ENCODE measurements around the gene SPEG.

SPEG gene

DNA sequence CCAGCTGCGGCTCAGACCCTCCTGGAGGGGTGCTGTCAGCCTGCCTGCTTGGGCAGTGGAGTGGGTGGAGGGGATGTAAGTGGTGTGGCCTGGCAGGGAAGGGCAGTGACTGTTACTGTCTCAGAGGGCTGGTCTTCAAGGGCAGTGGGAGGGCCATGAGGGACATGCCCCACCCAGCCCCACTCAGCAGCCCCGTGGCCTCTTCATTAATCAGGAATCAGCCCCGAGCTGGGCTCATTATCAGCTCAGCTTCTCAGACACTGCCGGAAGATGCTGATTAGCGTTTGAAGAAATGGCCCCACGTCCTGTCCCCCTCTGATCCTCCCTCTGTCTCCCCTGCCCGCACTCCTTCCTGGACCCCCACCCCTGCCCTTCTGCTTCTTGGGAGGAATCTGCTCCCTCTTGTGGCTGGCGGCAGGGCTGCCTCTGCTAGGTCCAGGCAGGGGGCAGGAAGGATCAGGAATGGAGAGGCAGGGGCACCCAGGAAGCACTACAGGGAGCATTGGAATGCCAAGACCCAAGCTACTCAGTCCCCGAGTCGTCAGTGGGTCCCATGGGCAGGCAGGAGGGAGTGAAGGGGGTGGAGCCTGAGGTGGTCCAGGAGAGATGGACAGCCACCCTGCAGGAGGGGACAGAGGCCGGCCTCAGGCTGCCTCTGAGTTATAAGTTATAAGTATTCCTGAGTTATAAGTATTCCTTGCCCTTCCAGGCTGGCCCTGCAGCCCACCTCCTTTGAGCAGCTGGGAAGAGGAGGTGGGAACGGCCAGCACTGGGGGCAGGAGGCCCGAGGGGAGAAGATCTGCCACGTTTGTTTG lies 86.6 kb downstream of the SPEG start:
- Histone ChIP-seq H3K4me3 (ENCODE audit: low read depth, low read length) (peak overlapping the region; percentile 31), H3K9me3 (no peaks in the 10 kb centered on the region), H3K4me1 (peaks cover 63% of the 10 kb centered on the region), H3K36me3 (no peaks in the 10 kb centered on the region), H3K27me3 (no peaks in the 10 kb centered on the region)
- TF ChIP-seq, protein P1, sequence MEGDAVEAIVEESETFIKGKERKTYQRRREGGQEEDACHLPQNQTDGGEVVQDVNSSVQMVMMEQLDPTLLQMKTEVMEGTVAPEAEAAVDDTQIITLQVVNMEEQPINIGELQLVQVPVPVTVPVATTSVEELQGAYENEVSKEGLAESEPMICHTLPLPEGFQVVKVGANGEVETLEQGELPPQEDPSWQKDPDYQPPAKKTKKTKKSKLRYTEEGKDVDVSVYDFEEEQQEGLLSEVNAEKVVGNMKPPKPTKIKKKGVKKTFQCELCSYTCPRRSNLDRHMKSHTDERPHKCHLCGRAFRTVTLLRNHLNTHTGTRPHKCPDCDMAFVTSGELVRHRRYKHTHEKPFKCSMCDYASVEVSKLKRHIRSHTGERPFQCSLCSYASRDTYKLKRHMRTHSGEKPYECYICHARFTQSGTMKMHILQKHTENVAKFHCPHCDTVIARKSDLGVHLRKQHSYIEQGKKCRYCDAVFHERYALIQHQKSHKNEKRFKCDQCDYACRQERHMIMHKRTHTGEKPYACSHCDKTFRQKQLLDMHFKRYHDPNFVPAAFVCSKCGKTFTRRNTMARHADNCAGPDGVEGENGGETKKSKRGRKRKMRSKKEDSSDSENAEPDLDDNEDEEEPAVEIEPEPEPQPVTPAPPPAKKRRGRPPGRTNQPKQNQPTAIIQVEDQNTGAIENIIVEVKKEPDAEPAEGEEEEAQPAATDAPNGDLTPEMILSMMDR (IDR thresholded peaks at IDR 0.05; ENCODE audit: low read depth, low read length), result peak; percentile 82
- DNase-seq, result peak; percentile 84

DNA sequence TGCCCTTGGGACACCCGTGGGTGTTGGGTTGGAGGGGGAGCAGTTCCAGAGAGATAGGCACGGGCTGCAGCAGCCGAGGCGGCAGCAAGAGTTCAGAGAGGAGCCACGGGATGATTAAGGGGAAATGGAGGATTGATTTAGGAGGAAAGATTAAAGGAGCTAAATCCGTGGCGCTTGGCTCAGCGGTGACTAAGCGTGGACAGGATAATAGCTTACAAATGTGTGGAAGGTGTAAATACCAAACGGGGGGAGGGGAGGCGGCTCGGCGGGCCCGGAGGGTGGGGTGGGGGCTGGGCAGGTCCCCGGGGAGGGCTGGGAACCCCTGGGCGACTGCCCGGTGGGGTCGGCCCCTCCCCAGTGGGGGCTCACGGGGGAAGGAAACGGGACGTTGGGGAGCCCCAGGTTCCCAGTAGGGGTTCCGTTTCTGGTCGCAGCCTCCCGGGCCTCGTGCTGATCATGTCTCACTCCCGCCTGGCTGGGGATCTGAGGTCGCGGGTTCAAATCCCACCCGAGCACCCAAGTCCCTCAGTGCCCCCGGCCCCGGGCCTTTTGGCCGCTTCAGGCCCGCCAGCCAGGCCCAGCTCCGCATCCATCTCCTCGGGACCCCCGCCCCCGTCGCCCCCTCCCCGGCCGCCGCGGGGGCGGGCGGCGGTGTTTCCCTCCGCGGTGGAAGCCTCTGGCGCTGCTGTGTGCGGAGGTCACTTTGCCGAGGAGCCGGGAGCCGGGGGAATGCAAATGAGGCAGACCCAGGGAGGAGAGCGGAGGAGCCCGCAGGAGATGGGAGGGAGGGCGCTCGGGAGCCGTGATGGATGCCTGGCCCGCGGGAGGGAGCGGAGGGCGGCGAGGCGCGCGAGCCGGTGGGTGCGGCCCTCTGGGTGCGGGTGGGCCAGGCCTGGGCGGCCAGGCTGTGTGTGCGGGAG lies 87.7 kb downstream of the SPEG start:
- Histone ChIP-seq H3K27me3 (no peaks in the 10 kb centered on the region), H3K4me1 (peaks cover 68% of the 10 kb centered on the region), H3K36me3 (no peaks in the 10 kb centered on the region), H3K4me3 (ENCODE audit: low read depth, low read length) (peak overlapping the region; percentile 35), H3K9me3 (no peaks in the 10 kb centered on the region)
- TF ChIP-seq, protein P1 (IDR thresholded peaks at IDR 0.05; ENCODE audit: low read depth, low read length), result no peak
- peak; percentile 77 for DNase-seq

DNA sequence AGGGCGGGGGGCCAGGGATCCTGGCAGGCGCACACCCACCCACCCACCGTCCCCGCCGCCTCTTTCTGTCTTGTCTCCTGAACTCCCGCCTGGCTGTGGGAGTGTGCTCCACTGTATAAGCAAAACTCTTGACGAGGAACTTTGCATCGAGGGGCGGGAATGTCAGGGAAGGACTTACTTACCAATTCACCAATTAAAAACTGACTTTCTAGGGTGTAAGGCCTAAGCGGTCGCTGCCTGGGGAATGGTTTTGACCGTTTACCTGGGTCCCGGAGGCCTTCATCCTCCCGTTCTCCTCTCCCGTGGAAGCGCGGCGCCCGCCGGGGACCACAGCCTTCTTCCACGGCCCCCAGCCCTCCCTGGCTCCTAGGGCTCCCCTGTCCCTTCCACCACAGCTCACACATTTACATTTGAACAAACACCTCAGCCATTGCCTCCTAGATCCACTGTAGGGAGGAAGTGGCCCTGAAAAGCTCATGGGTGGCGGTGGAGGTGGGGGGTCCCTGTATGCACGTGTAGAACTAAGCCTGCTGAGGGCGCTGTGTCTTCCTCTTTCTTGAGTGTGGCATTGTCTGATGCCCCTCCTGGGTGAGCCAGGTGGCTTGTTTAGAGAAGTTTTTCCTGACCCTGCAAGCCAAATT lies 88.5 kb downstream of the SPEG start:
- no peaks in the 10 kb centered on the region for H3K36me3 ChIP-seq
- H3K4me3 ChIP-seq (ENCODE audit: low read depth, low read length), result peak overlapping the region; percentile 35; the same call in 1 of the 2 replicates
- H3K4me1 ChIP-seq, result peaks cover 74% of the 10 kb centered on the region
- TF ChIP-seq, protein P1 (IDR thresholded peaks at IDR 0.05; ENCODE audit: low read depth, low read length), result no peak; the same call in 1 of the 2 replicates
- no peaks in the 10 kb centered on the region for H3K27me3 ChIP-seq
- DNase-seq, result no peak
- no peaks in the 10 kb centered on the region for H3K9me3 ChIP-seq

DNA sequence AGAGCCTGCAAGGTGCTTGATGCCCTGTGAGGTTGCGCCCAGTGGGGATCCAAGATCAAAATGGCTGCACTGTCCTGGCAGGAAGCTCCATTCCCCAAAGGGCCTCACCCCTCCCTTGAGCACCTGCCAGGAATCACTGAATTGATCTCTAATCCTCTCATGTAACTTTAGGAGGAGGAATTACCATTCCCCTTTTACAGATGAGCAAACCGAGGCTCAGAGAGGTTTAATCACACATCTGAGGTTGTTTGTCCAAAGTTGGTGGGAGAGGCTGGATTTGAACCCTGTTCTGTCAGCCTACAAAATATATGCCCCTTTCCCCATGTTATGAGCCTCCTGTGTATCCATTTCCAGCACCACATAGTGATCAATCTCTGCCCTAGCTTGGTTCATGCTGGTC lies 90.2 kb downstream of the SPEG start:
- Histone ChIP-seq H3K4me3 (ENCODE audit: low read depth, low read length) (no peak overlapping the region), H3K27me3 (no peaks in the 10 kb centered on the region), H3K4me1 (peaks cover 74% of the 10 kb centered on the region), H3K36me3 (no peaks in the 10 kb centered on the region), H3K9me3 (no peaks in the 10 kb centered on the region)
- TF ChIP-seq, protein P1 (IDR thresholded peaks at IDR 0.05; ENCODE audit: low read depth, low read length), result no peak
- no peak for DNase-seq

DNA sequence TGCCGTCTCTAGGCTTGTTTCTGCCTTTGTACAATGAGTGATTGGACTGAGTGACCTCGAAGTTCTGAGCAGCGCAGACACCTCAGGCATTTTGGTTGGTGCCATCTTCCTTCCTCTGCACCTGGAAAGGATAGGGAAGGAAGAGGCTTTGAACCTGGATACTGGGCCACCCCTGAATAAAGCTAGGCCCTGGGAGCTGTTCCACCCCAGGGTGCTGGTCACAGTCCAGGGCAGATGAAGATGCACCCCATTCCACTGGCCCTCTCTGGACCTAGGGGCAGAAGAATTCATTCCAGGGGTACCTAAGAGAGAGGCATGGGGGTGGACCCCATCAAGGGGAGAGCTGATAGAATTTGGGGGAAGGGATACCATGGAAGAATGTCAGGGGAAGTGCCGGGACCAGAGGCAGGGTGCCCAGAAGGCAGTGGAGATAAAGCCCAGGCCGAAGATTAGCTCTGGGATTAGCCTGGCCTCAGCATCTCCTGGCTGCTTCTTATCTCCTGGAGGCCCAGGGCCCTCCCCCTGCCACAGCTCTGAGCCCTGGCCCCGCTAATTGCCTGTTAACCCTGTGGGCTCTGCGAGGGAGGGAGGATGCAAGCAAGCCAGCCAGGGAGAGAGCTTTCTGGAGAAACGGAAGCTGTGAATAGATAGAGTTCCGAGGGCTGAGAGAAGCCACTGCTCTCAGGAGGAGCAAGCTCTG lies 91.0 kb downstream of the SPEG start:
- Histone ChIP-seq H3K27me3 (no peaks in the 10 kb centered on the region), H3K9me3 (no peaks in the 10 kb centered on the region), H3K4me3 (ENCODE audit: low read depth, low read length) (peak overlapping the region; percentile 30), H3K4me1 (peaks cover 68% of the 10 kb centered on the region), H3K36me3 (no peaks in the 10 kb centered on the region)
- DNase-seq, result peak; percentile 91
- TF ChIP-seq, protein P1 (IDR thresholded peaks at IDR 0.05; ENCODE audit: low read depth, low read length), result no peak

Data from BE2C (cell line).